OCI-LY3 (cell line): ENCODE results near the gene CEP135.

ENCODE experiments used
- EZH2phosphoT487 ChIP-seq: fragments of 200-600 bp; shearing (Covaris generic); IDR thresholded peaks from 2 replicates; pipeline ENCODE4 v1.6.1; 2018; ENCODE audit warnings: antibody characterized with exemption, mixed run types, low read depth
- TF ChIP-seq, protein P1 (sequence below): fragments of 200-600, 300-600 bp; sonication (generic); IDR thresholded peaks from 2 replicates; pipeline ENCODE4 v1.5.1; 2014; ENCODE audit warnings: antibody characterized with exemption, low read length, low read depth

DNA sequence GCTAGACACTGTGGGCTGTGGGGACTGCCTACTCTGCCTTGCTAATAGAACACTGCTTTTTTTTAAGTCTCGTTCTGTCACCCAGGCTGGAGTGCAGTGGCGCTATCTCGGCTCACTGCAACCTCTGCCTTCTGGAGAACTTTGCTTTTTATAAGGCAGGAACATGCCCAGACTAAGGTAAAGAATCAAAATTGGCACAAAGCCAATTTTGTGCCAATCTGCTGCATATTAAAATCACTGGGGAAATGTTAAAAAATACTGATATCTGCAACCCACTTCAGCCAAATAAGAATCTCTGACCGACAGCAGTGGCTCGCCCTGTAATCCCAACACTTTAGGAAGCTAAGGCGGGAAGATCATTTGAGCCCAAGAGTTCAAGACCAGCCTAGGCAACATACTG is 36.5 kb upstream of the CEP135 start:
- TF ChIP-seq, protein P1, sequence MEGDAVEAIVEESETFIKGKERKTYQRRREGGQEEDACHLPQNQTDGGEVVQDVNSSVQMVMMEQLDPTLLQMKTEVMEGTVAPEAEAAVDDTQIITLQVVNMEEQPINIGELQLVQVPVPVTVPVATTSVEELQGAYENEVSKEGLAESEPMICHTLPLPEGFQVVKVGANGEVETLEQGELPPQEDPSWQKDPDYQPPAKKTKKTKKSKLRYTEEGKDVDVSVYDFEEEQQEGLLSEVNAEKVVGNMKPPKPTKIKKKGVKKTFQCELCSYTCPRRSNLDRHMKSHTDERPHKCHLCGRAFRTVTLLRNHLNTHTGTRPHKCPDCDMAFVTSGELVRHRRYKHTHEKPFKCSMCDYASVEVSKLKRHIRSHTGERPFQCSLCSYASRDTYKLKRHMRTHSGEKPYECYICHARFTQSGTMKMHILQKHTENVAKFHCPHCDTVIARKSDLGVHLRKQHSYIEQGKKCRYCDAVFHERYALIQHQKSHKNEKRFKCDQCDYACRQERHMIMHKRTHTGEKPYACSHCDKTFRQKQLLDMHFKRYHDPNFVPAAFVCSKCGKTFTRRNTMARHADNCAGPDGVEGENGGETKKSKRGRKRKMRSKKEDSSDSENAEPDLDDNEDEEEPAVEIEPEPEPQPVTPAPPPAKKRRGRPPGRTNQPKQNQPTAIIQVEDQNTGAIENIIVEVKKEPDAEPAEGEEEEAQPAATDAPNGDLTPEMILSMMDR, result no peak
- no peak for TF ChIP-seq EZH2phosphoT487
